H1 (cell line): Measurements from ENCODE around the gene LRRC18. TPM values are rescaled to one million over a fixed set of nuclear protein-coding genes. Genes with fewer than 3 reads are reported as not detected.

Experiments
- CTCF ChIA-PET: fragments of 300-600 bp; sonication (Branson Sonifier 250); formaldehyde crosslinking; loops from one replicate; lab custom pipeline; 2021; ENCODE audit not compliant: partially characterized antibody; lab: Charles Lee
- POLR2A ChIA-PET: fragments of 300-600 bp; sonication (Branson Sonifier 250); formaldehyde crosslinking; loops from one replicate; lab custom pipeline; 2021; ENCODE audit warnings: inconsistent platforms; ENCODE audit not compliant: partially characterized antibody; lab: Charles Lee
- DNase-seq, 2 experiments: peaks; one replicate each; pipeline versions ENCODE4 v3.0.0 to v3.0.0-alpha.2; 2010 to 2022; ENCODE audit warnings: low spot score in 2 of 2, low read depth in 1 of 2, mixed read lengths in 1 of 2
- FAIRE-seq: peaks from 2 replicates; lab custom pipeline; 2011; peaks lifted over from hg19 to GRCh38; lab: Jason Lieb, UNC
- H2AFZ ChIP-seq: 2 replicates; pipeline ENCODE4 v1.8.1; 2012; ENCODE audit warnings: low read length, inconsistent platforms
- H2AK5ac ChIP-seq: 2 replicates; pipeline ENCODE4 v1.6.1; 2013; ENCODE audit warnings: low read depth, low read length
- H2BK120ac ChIP-seq: replicated peaks from 2 replicates; pipeline ENCODE3; 2013; ENCODE audit warnings: low read depth, low read length, inconsistent platforms
- H2BK12ac ChIP-seq: 2 replicates; pipeline ENCODE4 v1.6.1; 2013; ENCODE audit warnings: low read depth, low read length
- H2BK15ac ChIP-seq: 2 replicates; pipeline ENCODE4 v1.6.1; 2013; ENCODE audit warnings: low read length
- H2BK20ac ChIP-seq: 2 replicates; pipeline ENCODE4 v1.6.1; 2013; ENCODE audit warnings: low read length
- H2BK5ac ChIP-seq: 2 replicates; pipeline ENCODE4 v1.6.1; 2013; ENCODE audit warnings: low read depth, low read length
- H3K14ac ChIP-seq: 2 replicates; pipeline ENCODE4 v1.6.1; 2013; ENCODE audit warnings: inconsistent platforms; ENCODE audit not compliant: insufficient read length
- H3K18ac ChIP-seq: 2 replicates; pipeline ENCODE4 v1.6.1; 2013; ENCODE audit warnings: low read length; ENCODE audit errors: extremely low read depth
- H3K23ac ChIP-seq: 2 replicates; pipeline ENCODE4 v1.6.1; 2013; ENCODE audit warnings: inconsistent platforms; ENCODE audit not compliant: insufficient read length
- H3K23me2 ChIP-seq: 2 replicates; pipeline ENCODE4 v1.6.1; 2013; ENCODE audit warnings: low read depth, low read length
- H3K27ac ChIP-seq: 2 replicates; pipeline ENCODE4 v1.6.1; 2011; ENCODE audit warnings: low read depth, low read length, inconsistent platforms
- H3K27me3 ChIP-seq, 4 experiments: replicated peaks in 1 of 4; 1 replicate in 1 of 4; 2 replicates in 3 of 4; pipeline versions ENCODE4 v1.6.1 to v1.8.1; 2011 to 2013; ENCODE audit warnings: low read length in 3 of 4, mild to moderate bottlenecking in 3 of 4, inconsistent platforms in 2 of 4, mixed read lengths in 2 of 4, moderate library complexity in 1 of 4; ENCODE audit not compliant: control insufficient read depth in 3 of 4, insufficient read depth in 3 of 4; ENCODE audit errors: extremely low read depth in 1 of 4
- H3K36me3 ChIP-seq, 4 experiments: 2 replicates each; pipeline versions ENCODE4 v1.6.1 to v1.8.1; 2011 to 2013; ENCODE audit warnings: mild to moderate bottlenecking in 4 of 4, low read length in 3 of 4, moderate library complexity in 2 of 4, control low read depth in 1 of 4, inconsistent platforms in 1 of 4; ENCODE audit not compliant: insufficient read depth in 4 of 4, control insufficient read depth in 2 of 4
- H3K4ac ChIP-seq: replicated peaks from 2 replicates; pipeline ENCODE3; 2013; ENCODE audit warnings: low read length, low read depth, mixed read lengths, inconsistent platforms; ENCODE audit not compliant: insufficient read length
- H3K4me1 ChIP-seq, 4 experiments: replicated peaks in 1 of 4; 1 replicate in 1 of 4; 2 replicates in 3 of 4; pipeline versions ENCODE4 v1.6.1 to v1.8.1; 2011 to 2013; ENCODE audit warnings: low read length in 3 of 4, inconsistent platforms in 2 of 4, mixed read lengths in 1 of 4; ENCODE audit not compliant: insufficient read depth in 4 of 4, control insufficient read depth in 3 of 4
- H3K4me2 ChIP-seq, 2 experiments: 2 replicates each; pipeline versions ENCODE4 v1.6.1 to v1.8.1; 2011 to 2013; ENCODE audit warnings: low read depth in 2 of 2, low read length in 2 of 2, control low read depth in 1 of 2, inconsistent platforms in 1 of 2, mild to moderate bottlenecking in 1 of 2; ENCODE audit not compliant: insufficient read depth in 1 of 2
- H3K4me3 ChIP-seq, 4 experiments: fragments of 200-600, 300-600 bp in 1 of 4; sonication (generic), shearing (Covaris generic), sonication (Bioruptor Twin) in 1 of 4; 2 replicates each; pipeline versions ENCODE4 v1.5.1 to v1.8.1; 2011 to 2016; ENCODE audit warnings: low read length in 4 of 4, low read depth in 3 of 4, control low read depth in 2 of 4, inconsistent platforms in 2 of 4, mild to moderate bottlenecking in 2 of 4, mixed read lengths in 1 of 4, moderate library complexity in 1 of 4; ENCODE audit not compliant: insufficient read depth in 2 of 4; ENCODE audit errors: extremely low read depth in 1 of 4
- H3K56ac ChIP-seq: replicated peaks from 2 replicates; pipeline ENCODE3; 2013; ENCODE audit warnings: low read depth, mild to moderate bottlenecking, mixed read lengths, low read length, inconsistent platforms; ENCODE audit not compliant: insufficient read length
- H3K79me1 ChIP-seq: 2 replicates; pipeline ENCODE4 v1.6.1; 2013; ENCODE audit warnings: low read depth, low read length, control low read depth
- H3K79me2 ChIP-seq, 2 experiments: 2 replicates each; pipeline versions ENCODE4 v1.6.1 to v1.8.1; 2012 to 2013; ENCODE audit warnings: low read length in 2 of 2, mild to moderate bottlenecking in 2 of 2, inconsistent platforms in 1 of 2; ENCODE audit not compliant: insufficient read depth in 2 of 2, control insufficient read depth in 1 of 2
- H3K9ac ChIP-seq, 4 experiments: replicated peaks in 1 of 4; 1 replicate in 1 of 4; 2 replicates in 3 of 4; pipeline versions ENCODE4 v1.6.1 to v1.8.1; 2011 to 2013; ENCODE audit warnings: low read depth in 3 of 4, low read length in 3 of 4, control low read depth in 2 of 4, mild to moderate bottlenecking in 2 of 4, moderate library complexity in 2 of 4, inconsistent platforms in 1 of 4; ENCODE audit errors: extremely low read depth in 1 of 4
- H3K9me3 ChIP-seq, 2 experiments: 2 replicates each; pipeline versions ENCODE4 v1.6.1 to v1.8.1; 2012 to 2013; ENCODE audit warnings: mild to moderate bottlenecking in 2 of 2, moderate library complexity in 2 of 2, control low read depth in 1 of 2, inconsistent platforms in 1 of 2, low read depth in 1 of 2, low read length in 1 of 2, mixed read lengths in 1 of 2; ENCODE audit not compliant: insufficient read depth in 2 of 2
- H4K20me1 ChIP-seq, 2 experiments: replicated peaks in 1 of 2; 2 replicates each; pipeline versions ENCODE3 to v1.8.1; 2011 to 2013; ENCODE audit warnings: inconsistent platforms in 2 of 2, low read length in 2 of 2, mild to moderate bottlenecking in 1 of 2; ENCODE audit not compliant: insufficient read depth in 2 of 2, control insufficient read depth in 1 of 2
- H4K5ac ChIP-seq: 2 replicates; pipeline ENCODE4 v1.6.1; 2013; ENCODE audit warnings: low read length, low read depth, mixed read lengths, inconsistent platforms; ENCODE audit not compliant: insufficient read length
- H4K8ac ChIP-seq: 2 replicates; pipeline ENCODE4 v1.8.0; 2013; ENCODE audit warnings: mild to moderate bottlenecking, moderate library complexity, low read length, inconsistent platforms; ENCODE audit not compliant: insufficient read depth; ENCODE audit errors: extremely low read depth
- H4K91ac ChIP-seq: replicated peaks from 2 replicates; pipeline ENCODE3; 2013; ENCODE audit warnings: low read length, mixed read lengths, inconsistent platforms; ENCODE audit not compliant: insufficient read length
- EGR1 ChIP-seq: IDR thresholded peaks from 2 replicates; pipeline ENCODE4 v1.6.1; 2011; ENCODE audit warnings: low read depth, low read length, borderline replicate concordance
- KDM5A ChIP-seq: fragments of 200-600 bp; IDR thresholded peaks from 2 replicates; pipeline ENCODE4 v1.7.1; 2012; ENCODE audit warnings: mild to moderate bottlenecking, low read length, inconsistent platforms, mixed read lengths
- SUZ12 ChIP-seq: fragments of 200-600 bp; sonication (generic); IDR thresholded peaks from 2 replicates; pipeline ENCODE4 v1.6.1; 2012; ENCODE audit warnings: mild to moderate bottlenecking, inconsistent platforms, low read length, moderate library complexity, mixed read lengths
- TEAD4 ChIP-seq: IDR thresholded peaks from 2 replicates; pipeline ENCODE4 v1.6.1; 2012; ENCODE audit warnings: low read depth, low read length, inconsistent platforms, mixed read lengths
- WGBS, 2 experiments: shearing (Covaris generic) in 1 of 2; methylation state at CpG; one replicate each; pipeline versions ENCODE4 v1.1.6 to v1.1.7; 2013 to 2015; ENCODE audit warnings: low lambda C conversion rate in 2 of 2, mixed read lengths in 2 of 2, inconsistent platforms in 1 of 2, low coverage in 1 of 2, missing lambda C conversion rate in 1 of 2; ENCODE audit not compliant: insufficient replicate concordance in 2 of 2, insufficient coverage in 1 of 2, insufficient read length in 1 of 2; ENCODE audit errors: extremely low coverage in 1 of 2, missing lambda C conversion rate in 1 of 2; 5-methylcytosine and 5-hydroxymethylcytosine counted together
- polyA plus RNA-seq, 7 experiments: library from polyadenylated mRNA; depleted of rRNA in 3 of 7; stranded (reverse) in 5 of 7; unstranded in 2 of 7; fragments of >200 nt in 5 of 7; fragments of 200-250 nt in 2 of 7; gene quantifications; 1 replicate in 5 of 7; 2 replicates in 1 of 7; 4 replicates in 1 of 7; pipeline versions ENCODE4 v1.2.1 to v1.2.3, GENCODE V29; 2011 to 2013; ENCODE audit warnings: missing spikeins in 2 of 7, mixed read lengths in 2 of 7
- total RNA-seq: library from RNA; stranded (reverse); fragmentation: NEBNext Ultra II Directional; extraction: Animal tissue kit (Norgen Biotek cat#: 25700); gene quantifications from 2 replicates; pipeline ENCODE4 v1.2.1, GENCODE V29; 2021
- TF ChIP-seq, protein P1 (sequence below): IDR thresholded peaks from 2 replicates; pipeline ENCODE4 v1.6.1; 2011; ENCODE audit warnings: low read depth, mild to moderate bottlenecking, low read length; ENCODE audit not compliant: insufficient read depth

The LRRC18 gene
- total and polyA plus RNA-seq, 2 of the 8 experiments (the other 6 are each of a cell fraction or from before 2014, with no cell fraction given), result not detected

DNA sequence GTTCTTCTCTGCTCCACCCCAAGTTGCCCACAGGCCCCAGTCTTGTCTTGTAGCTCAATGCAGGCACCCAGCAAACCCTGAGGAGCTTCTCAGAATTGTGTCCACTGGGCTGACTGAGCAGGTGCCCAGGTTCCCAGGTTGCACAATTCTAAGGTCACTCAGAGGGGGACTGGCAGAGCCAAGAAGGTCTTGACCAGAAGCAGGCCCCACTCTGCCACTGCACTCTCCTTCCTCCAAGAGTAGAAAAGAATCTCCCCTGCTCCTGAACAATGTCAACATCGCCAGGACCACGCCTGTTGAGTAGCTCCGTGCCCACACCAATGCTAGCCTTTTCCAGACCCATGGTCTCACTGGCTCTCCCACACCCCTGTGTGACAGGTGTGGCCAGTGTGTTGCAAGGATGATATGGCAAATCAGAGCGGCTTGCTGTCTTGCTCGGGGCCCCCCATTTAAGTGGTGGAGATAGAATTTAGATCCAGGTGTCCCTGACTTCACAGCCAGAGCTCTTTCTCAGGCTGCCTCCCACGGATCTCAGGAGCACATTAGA lies 577 bp downstream of the LRRC18 start:
- H3K18ac ChIP-seq, result no peak overlapping the region
- no peaks in the 10 kb centered on the region for H3K9me3 ChIP-seq
- H2AK5ac ChIP-seq, result no peak overlapping the region
- H2BK20ac ChIP-seq, result no peak overlapping the region
- H3K79me2 ChIP-seq, result no peaks in the 10 kb centered on the region
- H3K4me2 ChIP-seq, result no peak overlapping the region
- no peaks in the 10 kb centered on the region for H3K36me3 ChIP-seq
- H3K27ac ChIP-seq, result no peak overlapping the region
- H3K23ac ChIP-seq, result no peak overlapping the region
- H3K4ac ChIP-seq, result no peak overlapping the region
- DNase-seq (no peak), FAIRE-seq (no peak)
- H2BK120ac ChIP-seq, result no peak overlapping the region
- ChIA-PET POLR2A (no interaction called here), CTCF (interaction anchor here (2.0 kb wide), 1 partner anchor 14 kb away, joined by 4 read pairs; no protein-coding TSS in a partner anchor)
- no peak overlapping the region for H4K91ac ChIP-seq
- no peak overlapping the region for H4K5ac ChIP-seq
- H3K4me1 ChIP-seq, result no peaks in the 10 kb centered on the region; a peak in 1 of 7 replicates
- no peak overlapping the region for H3K9ac ChIP-seq
- H3K79me1 ChIP-seq, result no peaks in the 10 kb centered on the region
- no peak overlapping the region for H3K14ac ChIP-seq
- no peak overlapping the region for H3K56ac ChIP-seq
- H2BK12ac ChIP-seq, result no peak overlapping the region
- 77% methylated on average over 6 of the region's 6 CpGs; no CpG with 5 or more reads in 1 of the 2 experiments for WGBS, 2 experiments
- TF ChIP-seq KDM5A (no peak), TEAD4 (no peak), EGR1 (no peak), SUZ12 (no peak)
- TF ChIP-seq, protein P1, sequence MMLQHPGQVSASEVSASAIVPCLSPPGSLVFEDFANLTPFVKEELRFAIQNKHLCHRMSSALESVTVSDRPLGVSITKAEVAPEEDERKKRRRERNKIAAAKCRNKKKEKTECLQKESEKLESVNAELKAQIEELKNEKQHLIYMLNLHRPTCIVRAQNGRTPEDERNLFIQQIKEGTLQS, result no peak
- H3K23me2 ChIP-seq, result no peaks in the 10 kb centered on the region
- H4K20me1 ChIP-seq, result peaks cover 0 to 1% of the 10 kb centered on the region in 2 experiments
- no peak overlapping the region for H2BK15ac ChIP-seq
- no peak overlapping the region for H3K4me3 ChIP-seq
- H4K8ac ChIP-seq, result no peak overlapping the region
- H2BK5ac ChIP-seq, result no peak overlapping the region
- no peaks in the 10 kb centered on the region; a peak in 1 of 7 replicates for H3K27me3 ChIP-seq
- H2AFZ ChIP-seq, result no peak overlapping the region
